HG03442 (cell line): ENCODE measurements around the gene CUZD1.

ENCODE experiments used
- ATAC-seq: cut with Tn5 transposase; IDR thresholded peaks from one replicate; pipeline ENCODE4 v1.9.1; 2021; ENCODE audit warnings: mild to moderate bottlenecking, moderate library complexity; ENCODE audit not compliant: unreplicated experiment

Gene CUZD1

DNA sequence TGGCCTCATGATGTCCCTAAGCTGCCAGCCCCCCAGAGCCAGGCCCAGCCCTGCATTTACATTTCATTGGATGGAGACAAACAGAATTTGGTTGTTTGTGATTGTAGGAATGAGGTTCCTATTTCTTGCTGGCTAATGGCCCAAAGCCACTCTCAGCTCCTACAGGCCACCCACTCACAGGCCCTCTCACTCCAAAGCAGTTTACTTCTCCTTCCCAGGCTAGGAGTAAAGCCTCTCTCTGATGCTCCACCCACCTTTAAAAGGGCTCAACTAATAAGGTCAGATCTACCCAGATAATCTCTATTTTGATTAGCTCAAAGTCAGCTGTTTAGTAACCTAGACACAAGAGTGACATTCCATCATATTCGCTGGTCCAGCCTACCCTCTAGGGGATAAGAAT lies 11.2 kb upstream of the CUZD1 start:
- ATAC-seq = no peak

DNA sequence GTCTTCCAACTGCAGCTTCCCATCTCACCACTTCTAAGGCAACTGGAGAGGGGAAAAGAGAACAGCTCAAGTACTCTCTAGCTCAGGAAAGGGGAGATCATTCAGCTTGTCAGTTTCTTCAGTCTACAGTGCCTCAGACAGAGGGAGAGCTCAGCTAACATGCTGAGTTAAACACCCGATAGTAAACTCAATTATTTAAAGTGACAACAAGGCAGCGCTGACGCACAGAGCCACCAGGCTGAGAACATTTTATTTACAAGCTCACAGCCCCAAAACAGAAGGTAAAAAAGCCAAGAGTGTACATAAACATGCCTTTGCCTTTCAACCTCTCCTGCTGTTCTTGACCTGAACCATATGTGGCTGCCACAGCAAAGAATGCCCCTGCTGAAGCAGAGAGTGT lies 10.1 kb upstream of the CUZD1 start:
- no peak for ATAC-seq

DNA sequence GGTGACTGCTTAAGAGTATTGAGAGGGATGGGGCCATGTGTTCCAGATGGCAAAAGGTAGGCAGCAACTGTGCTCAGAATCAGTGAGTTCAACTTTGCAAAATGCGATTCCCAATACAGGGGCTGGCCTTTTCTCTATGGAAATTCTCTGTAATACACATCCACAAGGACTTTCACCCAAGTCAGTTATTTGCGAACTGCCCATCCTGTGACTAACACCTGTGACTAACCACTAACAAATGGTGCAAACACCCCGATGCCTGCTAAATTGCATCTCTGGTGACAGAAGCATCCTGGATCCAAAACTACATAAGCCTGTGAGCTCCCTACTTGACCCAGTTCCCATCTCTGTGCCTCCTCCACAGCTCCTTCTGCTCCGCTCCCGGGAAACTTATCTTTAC lies 9.0 kb upstream of the CUZD1 start:
- ATAC-seq = no peak

DNA sequence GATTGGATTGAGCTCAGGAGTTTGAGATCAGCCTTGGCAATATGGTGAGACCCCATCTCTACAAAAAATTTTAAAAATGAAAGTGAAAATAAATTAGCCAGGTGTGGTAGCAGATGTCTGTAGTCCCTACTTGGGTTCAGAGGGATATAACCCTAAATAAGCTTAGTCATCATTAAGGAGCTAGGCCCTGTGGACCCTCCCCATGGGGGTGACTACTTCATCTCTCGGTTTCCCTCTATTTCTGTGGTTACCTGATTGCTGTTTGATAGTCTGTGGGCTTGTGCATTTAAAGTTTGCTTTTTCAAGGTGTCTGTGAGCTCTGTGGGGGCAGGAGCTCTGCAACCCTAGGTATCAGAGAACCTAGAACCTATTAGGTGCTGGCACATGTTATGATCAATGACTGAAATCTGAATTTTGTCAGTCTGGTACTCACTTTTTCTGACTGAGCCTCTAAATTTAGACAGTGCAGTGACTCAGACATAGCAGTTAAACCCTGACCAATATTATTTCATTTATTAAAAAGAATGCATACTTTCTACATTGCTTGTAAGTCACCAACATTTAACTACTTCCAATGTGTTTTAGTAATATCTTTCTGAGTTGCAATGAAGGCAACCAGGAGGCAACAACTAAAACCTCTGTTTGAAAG lies 8.1 kb upstream of the CUZD1 start:
- no peak for ATAC-seq

DNA sequence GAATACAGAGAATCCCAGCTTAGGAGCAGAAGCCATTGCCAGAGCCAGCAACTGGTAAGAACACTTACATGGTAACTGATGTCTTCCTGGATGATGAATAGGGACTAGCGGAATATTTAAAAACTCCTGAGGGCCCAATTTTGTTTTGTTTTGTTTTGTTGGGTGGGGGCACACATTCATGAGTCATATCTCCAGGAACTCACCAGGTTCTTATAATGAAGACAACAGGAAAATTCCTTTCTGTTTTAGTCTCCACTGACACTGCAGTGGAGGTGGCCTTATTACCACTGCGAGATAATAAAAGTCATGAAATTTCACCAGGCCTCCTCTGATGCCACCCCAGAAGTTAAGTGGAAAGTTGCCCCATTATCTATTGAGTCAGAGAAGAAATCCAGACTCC lies 6.6 kb upstream of the CUZD1 start:
- no peak for ATAC-seq

DNA sequence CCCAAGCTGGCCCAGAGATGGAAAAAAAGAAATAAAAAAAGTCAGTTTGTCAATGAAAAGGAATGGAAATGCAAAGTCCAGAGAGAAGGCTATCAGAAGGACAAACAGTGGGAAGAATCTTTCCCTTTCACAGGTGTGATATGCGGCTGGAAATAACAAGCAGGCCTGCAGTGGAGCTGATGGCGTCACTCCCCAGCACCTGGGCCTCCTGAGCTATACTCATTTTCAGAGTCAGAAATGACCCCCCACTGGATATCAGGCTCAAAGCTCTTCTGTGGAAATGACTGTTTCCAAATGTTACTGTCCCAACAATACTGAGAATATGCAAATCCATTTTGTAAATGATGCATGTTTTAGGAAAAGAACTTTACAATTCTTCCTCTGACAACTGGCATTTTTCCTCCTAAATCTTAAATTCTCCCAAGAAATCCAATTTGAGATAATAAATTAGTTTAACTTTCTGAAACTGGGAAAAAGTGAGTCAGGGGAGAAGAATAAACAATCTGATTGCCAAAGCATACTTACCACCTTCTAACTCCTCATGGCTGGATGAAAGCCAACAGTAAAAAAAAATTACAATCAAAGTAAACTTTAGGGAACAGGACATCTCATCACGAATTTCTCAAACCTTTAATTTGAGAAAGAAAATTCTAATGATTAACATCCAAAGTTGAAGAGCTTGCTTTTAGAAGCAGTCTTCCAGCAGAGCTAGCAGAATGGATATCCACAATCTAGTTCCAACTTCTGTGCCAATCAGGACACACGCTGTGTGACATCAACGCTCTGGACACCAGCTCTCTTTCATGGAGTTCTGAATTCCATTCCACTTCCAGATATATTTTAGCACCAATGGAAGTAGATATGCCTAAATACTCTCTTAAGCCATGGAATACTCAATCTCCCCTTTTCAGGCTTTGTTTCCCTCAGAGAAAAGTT lies 5.3 kb upstream of the CUZD1 start:
- no peak for ATAC-seq

DNA sequence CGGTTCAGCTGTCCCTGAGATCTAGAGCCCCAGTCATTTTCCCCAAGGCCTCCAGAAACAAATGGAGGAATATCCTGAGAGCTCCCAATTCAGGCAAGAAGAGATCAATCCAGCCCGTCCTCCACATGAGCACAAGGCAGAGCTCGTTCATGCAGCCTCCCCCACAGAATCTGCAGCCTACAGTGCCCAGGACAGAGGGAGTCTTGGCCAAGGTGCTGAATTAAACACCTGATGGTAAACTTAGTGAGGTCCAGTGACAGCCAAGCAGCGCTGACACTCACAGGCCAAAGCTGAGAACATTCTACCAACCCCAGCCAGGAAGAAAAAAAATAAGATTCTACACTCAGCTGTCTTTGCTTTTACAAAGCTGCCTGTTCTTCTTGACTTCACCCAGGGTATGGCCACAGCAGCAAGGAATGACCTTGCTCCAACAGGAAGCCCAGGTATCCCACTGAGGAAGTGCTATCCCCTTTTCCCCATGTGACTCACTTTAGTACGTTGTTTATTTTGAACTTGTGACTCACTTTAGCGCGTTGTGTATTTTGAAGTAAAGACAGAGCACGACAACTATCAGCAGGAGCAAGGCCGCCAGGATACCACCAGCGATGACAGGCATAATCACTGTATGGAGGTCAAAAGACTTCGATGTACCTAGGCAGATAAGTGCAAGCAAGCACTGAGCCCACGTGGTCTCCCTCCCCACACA lies 4.4 kb upstream of the CUZD1 start:
- ATAC-seq = no peak

DNA sequence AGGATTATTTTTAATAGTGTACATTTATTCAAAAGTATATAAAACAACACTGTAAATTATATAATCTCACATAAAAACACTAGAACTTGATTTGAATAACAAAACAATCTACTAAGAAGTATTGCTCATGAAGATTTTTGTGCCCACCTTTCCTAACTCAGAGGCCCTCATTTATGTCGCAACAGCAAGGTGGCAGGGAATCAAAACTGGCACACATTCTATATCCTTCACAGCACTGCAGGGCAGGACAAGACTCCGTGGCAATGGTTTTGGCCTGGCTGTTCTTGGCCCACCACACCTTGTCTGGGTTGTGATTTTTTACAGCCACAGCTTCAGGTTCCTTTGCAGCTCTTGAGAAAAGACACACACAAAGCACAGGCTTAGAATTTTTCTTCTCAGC lies 3.4 kb upstream of the CUZD1 start:
- no peak for ATAC-seq

DNA sequence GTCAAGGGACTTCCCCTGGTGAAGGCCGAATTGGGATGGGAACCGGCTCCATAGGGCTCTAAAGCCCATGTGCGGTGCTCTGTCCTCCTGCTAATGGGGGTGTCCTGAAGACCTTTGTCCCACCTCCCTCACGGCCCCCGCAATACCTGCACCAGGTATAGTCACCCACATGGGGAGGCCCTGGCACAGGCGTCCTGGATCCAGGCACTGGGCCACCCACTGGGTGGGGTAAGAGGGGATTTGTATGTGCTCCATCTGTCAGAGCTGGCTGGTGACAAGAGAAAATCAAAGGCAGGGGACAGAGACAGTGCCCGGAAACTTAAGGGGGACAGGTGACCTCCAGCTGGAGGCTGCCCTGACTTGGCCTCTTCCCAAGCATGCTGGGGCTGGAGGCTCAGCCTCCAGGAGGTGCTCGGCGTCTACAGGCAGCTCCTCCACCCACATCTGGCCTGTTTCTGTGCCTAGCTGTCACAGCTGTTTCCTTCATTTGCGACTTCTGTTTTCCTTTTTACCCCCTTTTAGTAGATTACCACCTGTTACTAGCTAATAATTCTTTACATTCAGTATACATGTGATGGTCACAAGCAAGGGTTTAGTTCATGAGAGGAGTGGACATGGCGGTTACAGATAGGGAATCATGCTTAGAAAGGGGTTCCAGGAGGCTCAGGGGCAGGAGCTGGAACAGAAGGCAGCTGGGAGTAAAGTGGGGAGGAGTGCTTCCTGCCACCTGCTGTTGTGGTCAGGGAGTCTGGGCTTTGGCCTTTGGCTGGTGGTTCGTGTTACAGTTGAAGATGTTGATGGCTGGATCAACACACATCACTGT lies 2.3 kb upstream of the CUZD1 start:
- ATAC-seq = no peak

DNA sequence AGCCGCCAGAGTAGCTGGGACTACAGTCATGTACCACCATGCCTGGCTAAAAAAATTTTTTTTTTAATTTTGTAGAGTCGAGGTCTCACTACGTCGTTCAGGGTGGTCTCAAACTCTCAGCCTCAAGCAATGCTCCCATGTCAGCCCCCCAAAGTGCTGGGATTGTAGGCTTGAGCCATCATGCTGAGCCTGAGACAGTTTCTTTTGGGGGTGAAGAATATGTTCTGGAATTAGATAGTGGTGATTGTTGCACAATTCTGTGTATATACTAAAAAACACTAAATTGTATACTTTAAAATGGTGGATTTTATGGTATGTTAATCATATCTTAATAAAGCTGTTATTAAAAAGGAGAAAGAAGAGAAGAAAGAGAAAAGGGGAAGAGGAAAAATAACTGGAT lies 1.5 kb downstream of the CUZD1 start:
- ATAC-seq = no peak

DNA sequence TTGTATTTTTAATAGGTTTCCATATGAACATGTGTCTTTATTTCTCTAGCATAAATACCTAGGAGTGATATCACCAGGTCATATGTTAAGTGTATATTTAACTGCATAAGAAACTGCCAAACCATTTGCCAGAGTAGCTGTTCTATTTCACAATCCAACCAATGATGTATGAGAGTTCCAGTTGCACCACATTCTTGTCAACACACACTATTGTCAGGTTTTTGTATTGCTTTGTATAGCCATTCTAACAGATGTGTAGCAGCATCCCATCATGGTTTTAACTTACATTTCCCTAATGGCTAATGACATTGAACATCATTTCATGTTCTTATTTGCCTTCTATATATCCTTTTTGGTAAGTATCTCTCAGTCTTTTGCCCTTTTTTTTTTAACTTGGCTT lies 4.1 kb downstream of the CUZD1 start:
- no peak for ATAC-seq

DNA sequence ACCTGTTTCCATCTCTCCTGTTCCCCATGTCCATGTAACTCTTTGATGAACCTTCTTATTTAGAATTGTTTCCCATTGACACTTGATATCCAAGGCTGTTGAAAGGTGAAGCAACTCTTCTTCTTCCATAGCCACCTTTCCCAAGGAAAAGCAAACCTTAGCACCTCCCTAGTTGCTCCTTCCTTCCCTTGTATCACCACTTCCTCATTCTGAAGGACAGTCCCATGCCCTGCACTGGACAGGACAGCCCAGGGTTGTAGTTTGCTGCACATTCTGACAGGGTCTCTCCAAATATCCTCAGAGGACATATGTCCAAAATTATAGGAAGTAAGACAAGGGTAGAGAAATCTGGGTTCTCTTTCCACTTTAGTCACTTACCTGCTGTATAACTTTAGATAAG lies 6.2 kb downstream of the CUZD1 start:
- no peak for ATAC-seq

DNA sequence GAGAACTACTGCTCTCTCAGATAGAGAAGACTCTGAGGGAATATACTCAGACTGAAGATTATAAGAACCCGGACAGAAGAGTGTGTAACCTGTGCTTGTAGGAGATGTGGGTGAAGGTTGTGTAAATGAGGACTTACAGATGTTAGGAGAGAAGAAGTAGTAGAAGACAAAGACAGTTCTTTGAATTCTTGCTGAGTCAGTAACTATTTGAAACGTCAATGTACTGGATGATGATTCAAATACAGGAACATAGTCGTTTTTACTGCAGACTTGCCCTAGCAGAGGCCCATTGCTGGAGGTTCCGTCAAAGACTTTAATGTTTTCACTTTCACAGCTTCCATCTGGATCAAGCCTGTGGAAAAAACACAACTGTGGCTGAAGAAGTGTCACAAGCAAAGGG lies 6.8 kb downstream of the CUZD1 start:
- ATAC-seq = no peak

DNA sequence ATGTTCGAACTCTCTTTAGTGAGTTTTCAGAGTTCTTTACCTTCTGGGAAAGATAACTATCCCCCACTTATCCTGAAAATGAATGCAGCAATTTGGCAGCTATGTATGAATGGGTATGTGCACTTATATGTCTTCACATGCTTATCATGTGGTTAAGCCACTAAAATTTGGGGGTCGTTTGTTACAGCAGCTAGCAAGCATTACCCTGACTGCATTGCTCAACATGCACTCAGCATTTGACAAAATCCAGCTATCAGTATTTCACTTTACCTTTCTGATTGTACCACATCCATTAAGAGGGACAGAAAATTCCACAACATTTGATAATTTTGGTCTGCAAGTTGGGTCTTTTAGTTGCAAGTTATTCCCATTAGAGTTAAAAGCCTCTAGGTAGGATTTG lies 9.7 kb downstream of the CUZD1 start:
- ATAC-seq = no peak

DNA sequence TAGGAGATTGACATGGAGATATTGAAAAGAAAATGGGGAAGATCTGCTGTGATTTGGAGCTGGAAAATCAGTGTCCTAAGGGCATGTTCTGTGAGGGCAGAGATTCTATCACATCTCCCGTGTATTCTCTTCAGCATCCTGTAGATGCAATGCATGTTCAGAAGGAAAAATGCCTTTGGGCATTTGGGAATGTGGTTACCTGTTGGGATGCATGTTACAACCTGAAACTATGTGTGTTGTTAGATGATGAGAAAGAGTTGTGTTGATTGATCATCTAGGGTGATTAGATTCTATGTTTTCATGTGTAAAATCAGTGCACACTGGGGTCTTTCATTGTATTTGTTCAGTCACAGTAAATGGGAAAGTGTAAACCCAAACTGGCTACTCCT lies 14.7 kb downstream of the CUZD1 start:
- ATAC-seq = no peak

DNA sequence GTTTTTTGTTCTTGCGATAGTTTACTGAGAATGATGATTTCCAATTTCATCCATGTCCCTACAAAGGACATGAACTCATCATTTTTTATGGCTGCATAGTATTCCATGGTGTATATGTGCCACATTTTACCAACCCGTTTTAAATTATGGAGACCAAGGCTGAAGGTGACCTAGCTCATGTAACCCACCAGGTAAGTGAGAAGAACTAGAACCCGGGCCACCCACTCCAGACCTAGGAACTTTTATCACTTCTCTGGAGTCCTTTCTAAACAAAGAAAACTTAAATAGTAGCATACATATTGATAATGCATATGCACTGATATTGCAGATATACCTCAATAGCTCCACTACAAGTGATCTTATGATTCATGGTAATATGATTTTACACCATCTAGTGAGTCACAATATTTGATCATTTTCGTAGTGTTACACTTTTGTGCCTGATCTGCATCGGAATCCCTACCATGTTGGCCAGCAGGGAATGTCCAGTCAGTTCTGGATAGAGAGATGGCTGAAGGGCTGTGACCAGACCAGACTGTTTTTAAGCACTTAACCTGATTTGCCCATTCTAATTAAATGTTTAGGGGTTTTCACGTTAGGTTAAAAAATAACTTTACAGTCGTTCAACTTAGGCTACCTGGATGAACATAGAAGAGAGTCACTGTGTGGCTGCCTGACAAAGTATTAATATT lies 15.2 kb downstream of the CUZD1 start:
- ATAC-seq = no peak

DNA sequence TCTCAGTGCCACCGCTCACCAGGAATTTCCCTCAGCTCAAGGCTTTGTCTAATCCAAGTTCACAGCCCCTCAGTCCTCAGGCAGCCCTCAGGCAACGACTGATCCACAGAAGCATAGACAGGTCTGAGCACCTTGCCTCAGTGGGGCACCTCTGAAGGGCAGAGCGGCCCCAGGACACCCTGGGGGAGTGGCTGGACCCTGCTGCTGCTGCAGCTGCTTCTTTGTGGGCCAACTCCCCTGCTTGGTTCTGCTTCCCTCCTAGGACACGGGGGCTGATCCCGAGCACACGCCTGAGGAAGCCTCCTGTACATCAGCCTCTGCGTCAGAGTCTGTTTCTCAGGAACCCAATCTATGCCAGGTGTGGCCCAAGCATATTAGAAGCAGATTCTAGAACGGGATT lies 16.2 kb downstream of the CUZD1 start:
- no peak for ATAC-seq

DNA sequence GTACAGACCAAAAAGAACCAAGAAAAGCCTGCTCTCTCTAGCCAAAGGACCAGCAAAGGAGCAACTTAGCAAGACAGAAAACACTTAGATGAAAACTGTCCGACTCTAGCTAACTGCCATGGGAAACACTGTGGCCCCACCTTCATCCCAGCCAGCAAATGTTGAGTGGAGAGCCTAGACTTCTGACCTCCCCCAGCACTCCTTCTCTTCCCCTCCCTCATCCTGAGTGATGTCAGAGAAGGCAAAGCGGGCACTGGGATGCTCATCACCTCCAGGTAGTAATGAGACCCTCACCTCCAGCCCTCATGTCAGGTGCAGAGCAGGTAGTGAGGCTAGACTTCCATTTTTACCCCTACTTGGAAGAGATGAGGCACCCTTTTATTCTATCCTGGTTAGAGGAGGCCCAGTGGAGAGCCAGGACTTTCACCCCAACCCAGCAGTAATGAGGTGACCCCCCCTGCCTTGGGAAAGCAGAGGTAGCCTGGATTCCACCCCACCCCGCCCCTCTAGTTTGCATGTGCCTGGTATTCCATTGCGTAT lies 16.9 kb downstream of the CUZD1 start:
- ATAC-seq = no peak

DNA sequence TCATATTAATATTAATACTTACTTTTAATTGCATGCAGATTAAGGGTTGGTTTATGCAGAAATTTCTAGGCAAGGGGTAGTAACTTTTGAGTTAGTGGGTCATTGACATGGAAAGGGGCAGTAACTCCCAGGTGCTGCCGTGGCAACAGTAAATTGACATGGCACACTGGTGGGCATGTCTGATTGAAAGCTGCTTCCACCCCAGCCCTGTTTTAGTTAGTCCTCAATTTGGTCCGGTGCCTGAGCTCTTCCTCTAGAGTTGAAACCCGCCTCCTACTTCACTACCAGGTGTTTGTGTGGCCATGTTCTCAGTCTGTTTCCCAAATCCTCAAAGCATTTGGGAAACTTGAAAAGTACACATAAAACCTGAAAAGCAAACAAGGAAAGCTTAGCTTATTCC lies 18.4 kb downstream of the CUZD1 start:
- no peak for ATAC-seq

DNA sequence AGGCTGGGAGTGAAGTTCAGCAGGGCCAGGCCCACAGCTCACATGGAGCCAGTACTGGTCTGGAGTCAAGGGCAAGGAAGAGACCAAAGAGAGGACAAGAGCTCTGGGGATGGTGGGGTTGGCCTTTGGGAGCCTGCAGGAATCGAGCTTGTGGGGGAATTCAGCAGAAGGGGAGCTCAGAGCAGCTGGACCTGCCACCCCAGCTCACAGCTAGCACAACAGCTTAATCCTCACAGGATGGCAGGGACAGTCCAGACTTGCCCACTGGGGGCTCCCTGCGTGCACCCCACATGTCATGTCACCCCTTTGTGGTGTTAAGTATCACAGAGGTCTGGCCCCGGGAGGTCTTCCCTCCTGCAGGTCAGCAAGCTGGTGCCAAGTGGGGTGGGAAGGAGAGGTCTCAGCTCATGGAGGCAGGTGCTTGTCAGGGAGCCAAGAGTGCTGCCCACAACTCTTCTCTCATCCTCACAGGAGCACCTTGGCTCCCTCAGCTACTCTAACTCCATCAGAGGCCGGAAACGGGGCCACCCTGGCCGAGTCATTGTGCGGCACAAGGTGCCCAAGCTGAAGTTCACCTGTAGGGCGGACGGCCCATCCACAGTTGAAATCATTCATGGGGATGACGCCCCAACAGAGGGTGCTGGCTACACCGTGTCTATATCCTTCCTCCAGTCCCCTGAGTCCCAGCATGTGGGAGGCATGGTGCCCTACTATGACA lies 22.5 kb downstream of the CUZD1 start:
- no peak for ATAC-seq
